HG02938 (cell line): ENCODE data around the gene GALNT17.
"Not testable (repeated sequence)": the region's sequence is repeated elsewhere in the genome, so short reads cannot be mapped to it uniquely, and the experiment has no call there.

Experiments
- ATAC-seq: cut with Tn5 transposase; IDR thresholded peaks from one replicate; pipeline ENCODE4 v1.9.1; 2021; ENCODE audit warnings: mild to moderate bottlenecking, moderate library complexity; ENCODE audit not compliant: unreplicated experiment

GALNT17 gene

DNA sequence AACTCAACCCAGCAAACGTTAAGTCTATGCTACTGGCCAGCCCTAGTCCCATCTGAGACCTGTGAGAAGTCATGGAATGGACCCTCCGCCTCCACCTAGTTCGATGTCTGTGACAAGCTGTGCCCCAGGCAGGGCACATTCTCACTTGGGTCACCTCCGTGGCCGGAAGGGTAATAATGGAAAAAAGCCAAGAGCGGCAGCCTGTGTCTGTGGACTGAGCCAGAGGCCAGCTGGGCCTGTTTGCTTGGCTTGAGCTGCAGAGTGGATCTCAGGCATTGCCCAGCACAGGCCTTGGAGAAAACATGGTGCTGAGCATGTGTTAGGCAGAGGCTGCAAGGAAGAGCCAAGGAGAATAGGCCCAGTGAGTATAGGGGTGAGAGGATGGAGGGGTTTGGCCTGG lies 97.8 kb downstream of the GALNT17 start:
- no peak for ATAC-seq

DNA sequence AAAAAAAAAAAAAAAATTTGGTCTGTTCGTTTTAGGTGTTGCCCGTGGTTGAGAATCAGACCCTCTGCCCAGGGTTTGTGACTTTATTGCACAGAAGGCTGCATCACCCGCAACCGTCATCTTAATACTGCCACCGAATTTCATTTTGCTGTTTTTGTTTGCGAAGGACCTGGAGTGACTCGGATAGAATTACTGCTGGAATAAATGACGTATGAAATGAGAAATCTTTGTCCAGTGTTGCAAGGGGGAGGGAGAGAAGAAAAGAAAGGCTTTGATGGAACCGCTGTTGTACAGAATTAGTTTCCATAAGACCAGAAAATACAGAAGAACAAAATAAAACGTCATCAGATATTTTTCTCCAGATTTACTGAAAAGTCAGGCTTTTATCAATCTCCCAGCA lies 103.3 kb downstream of the GALNT17 start:
- no peak for ATAC-seq

GRCh38 chr7:71236230-71237105 lies 104.5 kb downstream of the GALNT17 start:
- no peak for ATAC-seq

DNA sequence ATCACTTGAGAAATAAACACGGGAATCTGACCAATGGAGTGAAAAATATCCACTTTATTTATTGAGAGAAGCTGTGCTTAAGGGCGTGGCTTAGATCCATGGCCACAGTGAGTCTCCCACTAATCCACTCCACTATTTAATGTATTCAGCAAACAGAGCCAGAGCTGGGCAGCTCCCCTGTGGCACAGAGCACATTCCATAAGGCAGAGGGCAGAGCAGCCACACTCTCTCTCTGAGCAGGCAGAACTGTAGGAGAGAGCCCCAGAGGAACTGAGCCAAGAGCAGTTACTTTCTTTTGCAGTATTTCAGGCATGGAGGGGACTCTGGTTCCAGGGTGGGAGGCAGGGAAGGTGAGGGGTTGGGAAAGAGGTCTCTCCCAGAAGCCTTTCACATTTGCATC lies 106.0 kb downstream of the GALNT17 start:
- no peak for ATAC-seq

- no peak for ATAC-seq
Observed at GRCh38 chr7:71238581-71239295, 106.8 kb downstream of the GALNT17 start.

- no peak for ATAC-seq
Observed at GRCh38 chr7:71239586-71240268, 107.8 kb downstream of the GALNT17 start.

DNA sequence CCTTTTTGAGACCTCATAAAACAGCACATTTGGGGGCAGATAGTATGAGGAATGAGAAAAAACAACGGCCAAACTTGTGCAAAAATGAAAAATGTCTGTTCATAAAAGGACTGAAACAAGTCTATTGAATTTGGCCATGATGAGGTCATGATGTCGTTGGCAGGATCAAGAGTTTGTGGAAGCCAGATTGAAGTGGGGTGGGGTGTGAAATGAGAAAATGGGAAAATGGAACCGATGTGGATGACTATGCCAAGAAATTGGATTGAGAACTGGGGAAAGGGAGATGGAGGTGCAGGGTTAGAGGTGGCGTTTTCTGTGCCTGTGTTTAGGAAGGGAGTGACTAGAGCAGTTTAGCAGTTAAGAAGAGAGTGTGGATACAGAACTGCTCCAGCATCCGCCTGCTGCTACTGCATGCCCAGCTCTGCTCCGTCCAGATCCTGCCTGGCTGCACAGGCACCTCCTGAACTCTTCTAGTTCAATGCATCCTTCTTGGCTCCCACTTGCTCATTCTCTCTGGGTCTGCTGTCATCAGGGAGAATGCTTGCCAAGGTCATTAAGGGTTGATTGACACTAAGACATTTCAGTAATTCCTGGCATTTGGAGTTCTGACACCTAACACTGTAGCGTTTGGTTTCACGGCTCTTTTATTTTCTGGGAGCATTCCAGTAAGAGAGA lies 111.9 kb downstream of the GALNT17 start:
- ATAC-seq = no peak

- no peak for ATAC-seq
Observed at GRCh38 chr7:71245038-71245437, 113.1 kb downstream of the GALNT17 start.

DNA sequence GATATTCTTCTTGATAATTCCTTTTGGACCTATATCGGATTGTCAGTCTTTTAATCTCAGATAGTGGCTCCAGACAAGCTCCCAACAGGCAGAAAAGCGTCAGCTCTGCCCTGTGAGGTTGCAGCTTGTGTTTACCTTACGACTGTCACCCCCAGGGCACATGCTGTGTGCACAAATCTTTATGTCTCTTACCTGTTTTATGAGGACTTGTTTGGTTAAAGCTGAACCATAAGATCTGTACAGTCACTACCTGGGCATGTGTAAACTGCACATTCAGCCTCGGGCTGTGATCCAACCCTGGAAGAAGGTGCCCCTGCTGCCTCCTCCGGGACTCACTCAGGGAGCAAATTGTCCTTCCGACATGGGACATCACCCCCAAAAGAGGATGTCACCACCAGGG lies 119.8 kb downstream of the GALNT17 start:
- no peak for ATAC-seq

DNA sequence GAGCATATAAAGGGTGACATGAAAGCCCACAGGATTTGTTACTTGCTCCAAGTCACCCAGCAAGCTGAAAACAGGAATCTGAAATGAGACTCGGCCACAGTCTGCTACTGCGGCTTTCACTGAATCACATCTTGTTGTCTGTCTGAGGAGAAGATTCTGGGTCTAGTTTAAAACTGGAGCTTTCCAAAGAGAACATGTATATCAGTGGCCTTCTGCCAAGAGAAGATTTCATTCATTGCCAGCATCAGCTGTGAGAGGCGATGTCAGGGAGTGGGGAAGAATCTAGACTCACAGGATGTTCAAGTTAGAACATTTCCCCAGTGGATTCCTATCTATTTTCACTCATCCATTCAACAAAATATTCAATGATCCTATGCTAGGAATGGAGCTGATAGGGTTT lies 122.8 kb downstream of the GALNT17 start:
- ATAC-seq = no peak

DNA sequence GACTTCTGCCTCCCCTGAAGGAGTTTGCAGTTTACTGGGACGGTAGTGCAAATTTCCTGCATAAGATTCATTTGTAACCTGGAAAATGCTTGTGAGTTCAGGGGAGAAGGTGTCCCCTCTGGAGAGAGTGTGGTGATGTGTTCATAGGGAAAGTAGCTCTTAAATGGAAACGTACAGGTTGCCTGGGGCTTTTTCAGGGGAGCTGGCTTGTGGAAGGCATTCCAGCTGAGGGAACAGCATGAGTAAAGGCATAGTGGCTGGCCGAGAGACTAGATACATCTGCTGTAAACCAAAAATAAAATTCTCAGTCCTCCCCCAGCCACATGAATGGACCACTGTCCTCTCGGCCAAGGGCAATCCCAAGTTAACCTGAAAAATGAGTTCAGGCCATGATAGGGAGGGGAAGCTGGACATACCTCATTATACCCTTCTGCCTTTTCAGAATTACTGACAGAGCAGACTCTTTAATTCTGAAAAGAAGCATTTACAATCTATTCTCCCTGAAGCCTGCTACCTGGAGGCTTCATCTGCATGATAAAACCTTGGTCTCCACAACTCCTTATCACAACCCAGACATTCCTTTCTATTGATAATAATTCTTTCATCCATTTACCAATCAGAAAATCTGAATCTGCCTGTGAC lies 123.7 kb downstream of the GALNT17 start:
- no peak for ATAC-seq

DNA sequence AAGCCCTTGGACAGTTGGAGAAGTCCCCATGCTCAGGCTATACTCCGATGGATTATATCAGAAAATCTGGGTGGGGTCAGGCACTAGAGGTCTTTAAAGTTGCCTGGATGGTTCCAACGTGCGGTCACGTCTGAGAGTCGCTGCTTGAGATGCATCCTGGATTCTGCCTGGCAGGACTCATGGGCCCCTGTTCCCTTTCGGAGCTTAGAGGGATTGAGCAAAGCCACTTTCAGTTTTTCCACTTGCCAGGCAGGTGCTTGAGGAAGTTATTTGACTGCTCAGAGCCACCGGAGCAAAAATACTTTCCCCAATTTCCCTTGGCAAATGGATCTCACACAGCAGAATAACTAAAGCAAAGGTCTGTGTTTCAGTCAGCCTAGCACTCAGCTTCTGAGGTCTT lies 129.1 kb downstream of the GALNT17 start:
- no peak for ATAC-seq

DNA sequence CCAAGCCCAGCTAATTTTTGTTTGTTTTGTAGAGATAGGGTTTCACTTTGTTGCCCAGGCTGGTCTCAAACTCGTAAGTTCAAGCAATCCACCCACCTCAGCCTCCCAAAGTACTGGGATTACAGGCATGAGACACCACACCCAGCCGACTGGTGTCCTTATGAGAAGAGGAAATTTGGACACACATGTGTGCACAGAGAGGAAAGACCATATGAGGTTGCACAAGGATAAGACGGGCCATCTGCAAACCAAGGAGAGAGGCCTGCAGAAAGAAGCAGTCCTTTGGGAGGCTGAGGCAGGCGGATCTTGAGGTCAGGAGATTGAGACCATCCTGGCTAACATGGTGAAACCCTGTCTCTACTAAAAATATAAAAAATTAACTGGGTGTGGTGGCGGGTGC lies 130.9 kb downstream of the GALNT17 start:
- not testable (repeated sequence) for ATAC-seq

DNA sequence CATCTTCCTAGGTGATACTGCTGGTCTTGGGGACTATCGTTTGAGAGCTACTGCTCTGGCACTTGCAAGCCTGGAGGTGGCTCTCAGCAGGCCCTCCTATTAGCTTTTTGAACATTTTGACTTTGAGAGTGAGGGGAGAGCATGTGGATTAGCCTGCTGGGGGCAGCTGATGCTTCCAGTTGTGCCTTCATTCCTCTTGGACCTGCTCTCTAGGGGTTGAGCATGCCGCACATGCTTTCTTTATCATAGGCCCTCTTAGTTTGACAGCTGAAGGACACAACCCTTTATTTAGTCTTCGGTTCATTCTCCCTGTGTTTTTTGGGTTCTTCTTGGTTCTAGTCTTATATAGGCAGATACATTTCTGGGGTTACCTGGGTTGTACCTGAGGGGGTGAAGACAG lies 132.1 kb downstream of the GALNT17 start:
- ATAC-seq = no peak

DNA sequence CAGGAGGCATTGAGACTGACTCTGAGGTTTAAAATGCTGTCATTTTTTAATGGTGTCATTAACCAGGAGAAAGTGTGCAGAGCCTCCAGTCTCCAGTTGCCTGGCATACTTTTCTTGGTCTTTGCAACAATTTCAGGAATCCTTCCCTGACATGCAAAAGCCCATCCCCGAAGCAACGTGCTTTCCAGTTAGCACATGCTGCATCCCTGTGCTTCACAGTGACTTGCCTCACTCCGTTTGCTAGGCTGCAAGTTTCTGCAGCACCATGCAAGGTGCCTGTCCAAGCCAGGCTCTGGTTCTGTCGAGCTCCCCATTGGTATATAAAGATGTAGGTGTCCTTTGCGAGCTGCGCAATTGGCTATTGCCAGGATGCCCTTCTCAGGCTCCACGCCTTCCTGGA lies 135.0 kb downstream of the GALNT17 start:
- ATAC-seq = no peak

- no peak for ATAC-seq
Observed at GRCh38 chr7:71267734-71268469, 136.0 kb downstream of the GALNT17 start.

DNA sequence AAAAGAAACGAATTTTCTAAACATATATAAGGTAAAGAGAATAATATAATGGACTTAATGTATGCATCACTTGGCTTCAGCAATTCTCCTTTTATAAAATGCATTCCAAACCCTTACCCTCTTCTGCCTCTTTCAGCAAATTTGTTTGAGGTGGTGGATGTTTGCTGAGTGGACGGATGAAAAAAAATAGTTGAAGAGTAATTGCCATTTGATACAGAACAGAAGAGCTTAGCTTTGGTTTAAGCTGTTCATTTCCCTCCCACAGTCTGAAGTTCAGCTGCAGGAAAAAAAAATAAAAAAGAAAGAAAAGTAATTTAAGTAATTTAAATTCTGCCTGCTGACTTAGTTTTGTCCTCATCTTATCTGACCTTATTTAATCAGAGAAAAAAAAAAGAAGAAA lies 138.6 kb downstream of the GALNT17 start:
- no peak for ATAC-seq

GRCh38 chr7:71271203-71271602 lies 139.3 kb downstream of the GALNT17 start:
- ATAC-seq = no peak

- no peak for ATAC-seq
Observed at GRCh38 chr7:71272509-71273490, 140.9 kb downstream of the GALNT17 start.
